ENCODE results near the gene RAP1GAP2.

Gene RAP1GAP2

GRCh38 chr17:2898255-2898926, 102.2 kb downstream of the RAP1GAP2 start:
- H3K27me3 ChIP-seq (ENCODE audit: insufficient read depth, low read length), result no peaks in the 10 kb centered on the region
- no peaks in the 10 kb centered on the region for H3K9me3 ChIP-seq (ENCODE audit: low read length)
- no peak for TF ChIP-seq EZH2 (IDR thresholded peaks at IDR 0.05; ENCODE audit: borderline replicate concordance, low read length)
- TF ChIP-seq, protein P1, sequence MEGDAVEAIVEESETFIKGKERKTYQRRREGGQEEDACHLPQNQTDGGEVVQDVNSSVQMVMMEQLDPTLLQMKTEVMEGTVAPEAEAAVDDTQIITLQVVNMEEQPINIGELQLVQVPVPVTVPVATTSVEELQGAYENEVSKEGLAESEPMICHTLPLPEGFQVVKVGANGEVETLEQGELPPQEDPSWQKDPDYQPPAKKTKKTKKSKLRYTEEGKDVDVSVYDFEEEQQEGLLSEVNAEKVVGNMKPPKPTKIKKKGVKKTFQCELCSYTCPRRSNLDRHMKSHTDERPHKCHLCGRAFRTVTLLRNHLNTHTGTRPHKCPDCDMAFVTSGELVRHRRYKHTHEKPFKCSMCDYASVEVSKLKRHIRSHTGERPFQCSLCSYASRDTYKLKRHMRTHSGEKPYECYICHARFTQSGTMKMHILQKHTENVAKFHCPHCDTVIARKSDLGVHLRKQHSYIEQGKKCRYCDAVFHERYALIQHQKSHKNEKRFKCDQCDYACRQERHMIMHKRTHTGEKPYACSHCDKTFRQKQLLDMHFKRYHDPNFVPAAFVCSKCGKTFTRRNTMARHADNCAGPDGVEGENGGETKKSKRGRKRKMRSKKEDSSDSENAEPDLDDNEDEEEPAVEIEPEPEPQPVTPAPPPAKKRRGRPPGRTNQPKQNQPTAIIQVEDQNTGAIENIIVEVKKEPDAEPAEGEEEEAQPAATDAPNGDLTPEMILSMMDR (IDR thresholded peaks at IDR 0.05; ENCODE audit: low read length), result no peak
- no peaks in the 10 kb centered on the region for H3K79me2 ChIP-seq (ENCODE audit: insufficient read depth, low read length)
- no peak overlapping the region for H3K27ac ChIP-seq (ENCODE audit: low read depth, low read length, poor library complexity, severe bottlenecking)
- no peak overlapping the region for H3K9ac ChIP-seq (ENCODE audit: low read length)
- H3K4me1 ChIP-seq (ENCODE audit: insufficient read depth, low read length, severe bottlenecking), result no peaks in the 10 kb centered on the region
- H3K36me3 ChIP-seq (ENCODE audit: insufficient read depth, low read length), result no peaks in the 10 kb centered on the region
- no peak overlapping the region for H2AFZ ChIP-seq (ENCODE audit: low read length)
- no peaks in the 10 kb centered on the region for H4K20me1 ChIP-seq (ENCODE audit: insufficient read depth, low read length)
- no peaks in the 10 kb centered on the region for H3K9me2 ChIP-seq (ENCODE audit: low read depth, low read length)
- no peaks in the 10 kb centered on the region for H3F3A ChIP-seq (ENCODE audit: insufficient read depth, low read length)
- H3K4me2 ChIP-seq (ENCODE audit: low read length), result no peak overlapping the region
- H3K4me3 ChIP-seq (ENCODE audit: low read depth, low read length, poor library complexity, severe bottlenecking), result no peak overlapping the region

DNA sequence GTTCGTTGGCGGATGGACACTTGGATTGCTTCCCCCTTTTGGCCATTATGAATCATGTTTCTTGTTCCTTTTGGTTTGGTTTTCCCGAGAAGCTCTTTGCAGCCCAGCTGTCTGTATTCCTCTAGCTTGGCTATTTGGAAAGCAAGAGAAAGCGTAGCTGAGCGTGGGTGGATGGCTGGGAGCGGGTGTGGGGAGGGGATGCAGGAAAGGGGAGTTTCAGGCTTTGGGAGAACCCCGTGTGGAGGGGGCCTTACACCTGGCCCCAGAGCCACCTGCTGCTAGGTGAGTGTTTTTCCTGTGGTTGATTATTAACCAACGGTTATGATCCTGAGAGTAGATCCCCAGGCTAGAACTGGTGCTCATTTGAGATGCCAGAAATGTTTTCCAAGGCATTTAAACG, 103.7 kb downstream of the RAP1GAP2 start:
- Histone ChIP-seq H3K9ac (ENCODE audit: low read length) (no peak overlapping the region), H3K9me2 (ENCODE audit: low read depth, low read length) (no peaks in the 10 kb centered on the region), H4K20me1 (ENCODE audit: insufficient read depth, low read length) (no peaks in the 10 kb centered on the region), H3F3A (ENCODE audit: insufficient read depth, low read length) (no peaks in the 10 kb centered on the region), H3K27ac (ENCODE audit: low read depth, low read length, poor library complexity, severe bottlenecking) (no peak overlapping the region), H3K36me3 (ENCODE audit: insufficient read depth, low read length) (no peaks in the 10 kb centered on the region), H3K27me3 (ENCODE audit: insufficient read depth, low read length) (no peaks in the 10 kb centered on the region), H3K9me3 (ENCODE audit: low read length) (no peaks in the 10 kb centered on the region), H3K4me1 (ENCODE audit: insufficient read depth, low read length, severe bottlenecking) (no peaks in the 10 kb centered on the region), H3K4me2 (ENCODE audit: low read length) (no peak overlapping the region), H2AFZ (ENCODE audit: low read length) (no peak overlapping the region), H3K79me2 (ENCODE audit: insufficient read depth, low read length) (no peaks in the 10 kb centered on the region), H3K4me3 (ENCODE audit: low read depth, low read length, poor library complexity, severe bottlenecking) (no peak overlapping the region)
- no peak for TF ChIP-seq EZH2 (IDR thresholded peaks at IDR 0.05; ENCODE audit: borderline replicate concordance, low read length)
- TF ChIP-seq, protein P1 (IDR thresholded peaks at IDR 0.05; ENCODE audit: low read length), result no peak

DNA sequence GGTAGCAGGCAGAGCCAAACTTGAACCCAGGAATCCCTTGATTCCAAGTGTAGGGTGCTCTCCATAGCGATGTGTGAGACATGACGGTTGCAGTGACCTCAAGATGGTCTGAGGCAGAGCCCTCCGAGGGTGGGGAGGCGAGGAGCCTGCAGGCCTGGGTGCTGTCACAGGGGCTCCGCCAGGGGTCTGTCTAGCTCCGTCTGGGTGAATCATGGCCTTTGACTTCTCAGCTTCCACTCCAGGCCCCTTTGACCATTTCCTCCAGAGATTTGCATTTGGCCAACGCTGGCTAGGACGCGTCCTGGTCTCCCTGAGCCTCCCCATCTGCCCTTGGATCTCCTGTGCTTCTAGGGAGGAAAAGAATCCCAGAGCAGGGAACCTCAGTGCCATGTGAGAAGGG, 104.6 kb downstream of the RAP1GAP2 start:
- H3K36me3 ChIP-seq (ENCODE audit: insufficient read depth, low read length), result no peaks in the 10 kb centered on the region
- H2AFZ ChIP-seq (ENCODE audit: low read length), result no peak overlapping the region
- H3K9me3 ChIP-seq (ENCODE audit: low read length), result no peaks in the 10 kb centered on the region
- no peak for TF ChIP-seq EZH2 (IDR thresholded peaks at IDR 0.05; ENCODE audit: borderline replicate concordance, low read length)
- TF ChIP-seq, protein P1 (IDR thresholded peaks at IDR 0.05; ENCODE audit: low read length), result peak; percentile 31; the same call in 1 of the 2 replicates
- no peak overlapping the region for H3K9ac ChIP-seq (ENCODE audit: low read length)
- H3K27ac ChIP-seq (ENCODE audit: low read depth, low read length, poor library complexity, severe bottlenecking), result no peak overlapping the region
- no peaks in the 10 kb centered on the region for H3K9me2 ChIP-seq (ENCODE audit: low read depth, low read length)
- no peaks in the 10 kb centered on the region for H3K27me3 ChIP-seq (ENCODE audit: insufficient read depth, low read length)
- no peak overlapping the region for H3K4me2 ChIP-seq (ENCODE audit: low read length)
- H3K4me3 ChIP-seq (ENCODE audit: low read depth, low read length, poor library complexity, severe bottlenecking), result no peak overlapping the region
- no peaks in the 10 kb centered on the region for H3K4me1 ChIP-seq (ENCODE audit: insufficient read depth, low read length, severe bottlenecking)
- H3F3A ChIP-seq (ENCODE audit: insufficient read depth, low read length), result no peaks in the 10 kb centered on the region
- H3K79me2 ChIP-seq (ENCODE audit: insufficient read depth, low read length), result no peaks in the 10 kb centered on the region
- H4K20me1 ChIP-seq (ENCODE audit: insufficient read depth, low read length), result no peaks in the 10 kb centered on the region

Measured in OCI-LY1 (cell line).